GM10266 (cell line): ENCODE measurements around the gene CACNA1C.
A peak's percentile ranks its signal among the peaks of the same experiment; 100 is the strongest.
"Not testable (repeated sequence)": the region's sequence is repeated elsewhere in the genome, so short reads cannot be mapped to it uniquely, and the experiment has no call there.

ENCODE experiments used
- DNase-seq: peaks from one replicate; pipeline ENCODE4 v3.0.0; 2012; ENCODE audit errors: extremely low spot score
- CTCF ChIP-seq: IDR thresholded peaks from 2 replicates; pipeline ENCODE4 v1.5.1; 2012; ENCODE audit warnings: mild to moderate bottlenecking, low read depth; ENCODE audit not compliant: control insufficient read depth, insufficient read depth; ENCODE audit errors: missing control alignments

Gene CACNA1C

GRCh38 chr12:2247120-2247519 lies 194.3 kb downstream of the CACNA1C start:
- no peak for TF ChIP-seq CTCF
- no peak for DNase-seq

- TF ChIP-seq CTCF = no peak
- DNase-seq = no peak
Observed at GRCh38 chr12:2247596-2247995, 194.8 kb downstream of the CACNA1C start.

- TF ChIP-seq CTCF = no peak
- no peak for DNase-seq
Observed at GRCh38 chr12:2248087-2248900, 195.5 kb downstream of the CACNA1C start.

- DNase-seq = peak; percentile 49
Observed at GRCh38 chr12:2248901-2249381, 196.2 kb downstream of the CACNA1C start.

GRCh38 chr12:2250797-2251196 lies 198.0 kb downstream of the CACNA1C start:
- TF ChIP-seq CTCF = no peak
- no peak for DNase-seq

More at GRCh38 chr12:2248901-2249381, 196.2 kb downstream of the CACNA1C start:
- no peak for TF ChIP-seq CTCF

- no peak for TF ChIP-seq CTCF
- no peak for DNase-seq
Observed at GRCh38 chr12:2251526-2252209, 198.9 kb downstream of the CACNA1C start.

GRCh38 chr12:2255311-2255710 lies 202.5 kb downstream of the CACNA1C start:
- no peak for DNase-seq
- no peak for TF ChIP-seq CTCF

GRCh38 chr12:2255731-2256130 lies 202.9 kb downstream of the CACNA1C start:
- not testable (repeated sequence) for DNase-seq
